Immature natural killer cell (primary cell): ENCODE results near the gene PKD1L1. TPM values are rescaled to one million over a fixed set of nuclear protein-coding genes. Genes with fewer than 3 reads are reported as not detected.
"Not testable (repeated sequence)": the region's sequence is repeated elsewhere in the genome, so short reads cannot be mapped to it uniquely, and the experiment has no call there.

ENCODE experiments used
- DNase-seq, 3 donors: peaks; one replicate each; pipeline ENCODE4 v3.0.0; 2022; ENCODE audit warnings: mixed read lengths in 1 of 3
- H3K27ac Mint-ChIP-seq, 6 donors: one replicate each; pipeline ENCODE4 v1.8.0; 2020; ENCODE audit warnings: mixed read lengths in 6 of 6, mild to moderate bottlenecking in 5 of 6, inconsistent platforms in 4 of 6, moderate library complexity in 3 of 6
- H3K27me3 Mint-ChIP-seq, 3 donors: one replicate each; pipeline ENCODE4 v1.8.0; 2020 to 2021; ENCODE audit warnings: low read depth in 3 of 3, mild to moderate bottlenecking in 3 of 3, mixed read lengths in 3 of 3, moderate library complexity in 3 of 3, inconsistent platforms in 1 of 3
- H3K36me3 Mint-ChIP-seq, 3 donors: one replicate each; pipeline ENCODE4 v1.8.0; 2020; ENCODE audit warnings: mixed read lengths in 3 of 3, inconsistent platforms in 2 of 3, mild to moderate bottlenecking in 2 of 3
- H3K4me1 Mint-ChIP-seq, 2 donors: one replicate each; pipeline ENCODE4 v1.8.0; 2020; ENCODE audit warnings: inconsistent platforms in 2 of 2, mild to moderate bottlenecking in 2 of 2, mixed read lengths in 2 of 2, moderate library complexity in 1 of 2
- H3K4me3 Mint-ChIP-seq, 5 donors: one replicate each; pipeline ENCODE4 v1.8.0; 2020; ENCODE audit warnings: mild to moderate bottlenecking in 5 of 5, mixed read lengths in 5 of 5, inconsistent platforms in 3 of 5, moderate library complexity in 3 of 5
- H3K9me3 Mint-ChIP-seq, 6 donors: one replicate each; pipeline ENCODE4 v1.8.0; 2020; ENCODE audit warnings: mild to moderate bottlenecking in 6 of 6, mixed read lengths in 6 of 6, inconsistent platforms in 4 of 6, moderate library complexity in 3 of 6
- polyA plus RNA-seq, 3 donors: library from polyadenylated mRNA; unstranded; fragments of 300-500 nt; fragmentation: Illumina TruSeq; gene quantifications; one replicate each; pipeline ENCODE4 v1.2.3, GENCODE V29; 2021

The PKD1L1 gene
- polyA plus RNA-seq, 3 donors from 2014 or later = 0.03 TPM; not detected in 2

- Mint-ChIP-seq H3K9me3 (no peaks in the 10 kb centered on the region), H3K36me3 (no peaks in the 10 kb centered on the region), H3K4me1 (no peaks in the 10 kb centered on the region), H3K4me3 (no peak overlapping the region), H3K27me3 (peaks cover 0 to 5% (median 1%) of the 10 kb centered on the region in 3 donors), H3K27ac (no peak overlapping the region)
- DNase-seq = no peak
These were observed 186.1 kb downstream of the PKD1L1 start for GRCh38 chr7:47762207-47762606.

GRCh38 chr7:47759056-47759706 is 189.1 kb downstream of the PKD1L1 start:
- peaks cover 0 to 13% (median 3%) of the 10 kb centered on the region in 3 donors for H3K27me3 Mint-ChIP-seq
- no peaks in the 10 kb centered on the region for H3K36me3 Mint-ChIP-seq
- DNase-seq = no peak
- H3K4me3 Mint-ChIP-seq = no peak overlapping the region
- H3K27ac Mint-ChIP-seq = no peak overlapping the region
- H3K4me1 Mint-ChIP-seq = no peaks in the 10 kb centered on the region
- no peaks in the 10 kb centered on the region for H3K9me3 Mint-ChIP-seq

- Mint-ChIP-seq H3K27me3 (peaks cover 0 to 18% (median 3%) of the 10 kb centered on the region in 3 donors), H3K27ac (no peak overlapping the region)
These were observed 189.7 kb downstream of the PKD1L1 start for GRCh38 chr7:47758546-47758945.

GRCh38 chr7:47757921-47758411 is 190.3 kb downstream of the PKD1L1 start:
- Mint-ChIP-seq H3K9me3 (no peaks in the 10 kb centered on the region), H3K4me1 (no peaks in the 10 kb centered on the region), H3K4me3 (no peak overlapping the region), H3K36me3 (no peaks in the 10 kb centered on the region), H3K27ac (no peak overlapping the region), H3K27me3 (peaks cover 3 to 20% (median 3%) of the 10 kb centered on the region in 3 donors)
- DNase-seq = no peak

More at GRCh38 chr7:47758546-47758945, 189.7 kb downstream of the PKD1L1 start:
- no peaks in the 10 kb centered on the region for H3K4me1 Mint-ChIP-seq
- H3K9me3 Mint-ChIP-seq = no peaks in the 10 kb centered on the region
- no peaks in the 10 kb centered on the region for H3K36me3 Mint-ChIP-seq
- no peak for DNase-seq
- H3K4me3 Mint-ChIP-seq = no peak overlapping the region

GRCh38 chr7:47756636-47757035 is 191.6 kb downstream of the PKD1L1 start:
- Mint-ChIP-seq H3K9me3 (no peaks in the 10 kb centered on the region), H3K36me3 (no peaks in the 10 kb centered on the region), H3K27me3 (peaks cover 1 to 18% (median 3%) of the 10 kb centered on the region in 3 donors), H3K4me1 (no peaks in the 10 kb centered on the region), H3K4me3 (no peak overlapping the region), H3K27ac (no peak overlapping the region)
- DNase-seq = no peak

- no peak for DNase-seq
- Mint-ChIP-seq H3K4me1 (peaks cover 0 to 9% of the 10 kb centered on the region in 2 donors), H3K27me3 (peaks cover 3 to 18% (median 3%) of the 10 kb centered on the region in 3 donors), H3K36me3 (no peaks in the 10 kb centered on the region), H3K9me3 (no peaks in the 10 kb centered on the region), H3K4me3 (no peak overlapping the region), H3K27ac (no peak overlapping the region)
These were observed 193.0 kb downstream of the PKD1L1 start for GRCh38 chr7:47755248-47755647.

- H3K27ac Mint-ChIP-seq, H3K4me3 Mint-ChIP-seq, DNase-seq, H3K36me3 Mint-ChIP-seq, H3K4me1 Mint-ChIP-seq, H3K9me3 Mint-ChIP-seq: not testable (repeated sequence)
- H3K27me3 Mint-ChIP-seq = peaks cover 3 to 16% (median 3%) of the 10 kb centered on the region in 3 donors
These were observed 196.5 kb downstream of the PKD1L1 start for GRCh38 chr7:47751724-47752123.

- Mint-ChIP-seq H3K4me3 (no peak overlapping the region), H3K4me1 (peaks cover 0 to 9% of the 10 kb centered on the region in 2 donors)
- no peak for DNase-seq
These were observed 197.2 kb downstream of the PKD1L1 start for GRCh38 chr7:47751043-47751442.

GRCh38 chr7:47748041-47748440 is 200.2 kb downstream of the PKD1L1 start:
- Mint-ChIP-seq H3K36me3 (no peaks in the 10 kb centered on the region), H3K4me1 (peaks cover 0 to 9% of the 10 kb centered on the region in 2 donors), H3K9me3 (no peaks in the 10 kb centered on the region), H3K27me3 (peaks cover 2 to 7% (median 3%) of the 10 kb centered on the region in 3 donors), H3K27ac (no peak overlapping the region), H3K4me3 (no peak overlapping the region)
- DNase-seq = no peak

More at GRCh38 chr7:47751043-47751442, 197.2 kb downstream of the PKD1L1 start:
- H3K27me3 Mint-ChIP-seq = peaks cover 3 to 16% (median 3%) of the 10 kb centered on the region in 3 donors
- H3K9me3 Mint-ChIP-seq = no peaks in the 10 kb centered on the region
- H3K36me3 Mint-ChIP-seq = no peaks in the 10 kb centered on the region
- no peak overlapping the region for H3K27ac Mint-ChIP-seq

- DNase-seq = no peak
- H3K9me3 Mint-ChIP-seq = no peaks in the 10 kb centered on the region
- H3K4me1 Mint-ChIP-seq = peaks cover 0 to 9% of the 10 kb centered on the region in 2 donors
- H3K27ac Mint-ChIP-seq = no peak overlapping the region
- H3K4me3 Mint-ChIP-seq = no peak overlapping the region
- H3K27me3 Mint-ChIP-seq = peaks cover 2 to 7% (median 3%) of the 10 kb centered on the region in 3 donors
- H3K36me3 Mint-ChIP-seq = no peaks in the 10 kb centered on the region
These were observed 201.1 kb downstream of the PKD1L1 start for GRCh38 chr7:47747160-47747559.

- Mint-ChIP-seq H3K4me1 (peaks cover 0 to 9% of the 10 kb centered on the region in 2 donors), H3K9me3 (no peaks in the 10 kb centered on the region), H3K36me3 (no peaks in the 10 kb centered on the region), H3K27ac (no peak overlapping the region), H3K4me3 (no peak overlapping the region), H3K27me3 (peaks cover 1 to 9% (median 3%) of the 10 kb centered on the region in 3 donors)
- DNase-seq = no peak
These were observed 201.8 kb downstream of the PKD1L1 start for GRCh38 chr7:47746468-47746867.

- H3K4me3 Mint-ChIP-seq = no peak overlapping the region
- no peaks in the 10 kb centered on the region for H3K9me3 Mint-ChIP-seq
- no peaks in the 10 kb centered on the region for H3K36me3 Mint-ChIP-seq
- H3K4me1 Mint-ChIP-seq = no peaks in the 10 kb centered on the region
- H3K27ac Mint-ChIP-seq = no peak overlapping the region
- H3K27me3 Mint-ChIP-seq = peaks cover 0 to 9% (median 6%) of the 10 kb centered on the region in 3 donors
- DNase-seq = no peak
These were observed 203.4 kb downstream of the PKD1L1 start for GRCh38 chr7:47744883-47745282.

GRCh38 chr7:47743965-47744591 is 204.2 kb downstream of the PKD1L1 start:
- H3K4me1 Mint-ChIP-seq = peaks cover 0 to 3% of the 10 kb centered on the region in 2 donors
- H3K36me3 Mint-ChIP-seq = no peaks in the 10 kb centered on the region
- H3K27ac Mint-ChIP-seq = no peak overlapping the region
- DNase-seq = no peak
- H3K4me3 Mint-ChIP-seq = no peak overlapping the region
- H3K9me3 Mint-ChIP-seq = no peaks in the 10 kb centered on the region
- peaks cover 0 to 9% (median 6%) of the 10 kb centered on the region in 3 donors for H3K27me3 Mint-ChIP-seq

GRCh38 chr7:47741984-47742383 is 206.3 kb downstream of the PKD1L1 start:
- no peak for DNase-seq
- peaks cover 0 to 14% of the 10 kb centered on the region in 2 donors for H3K4me1 Mint-ChIP-seq
- no peaks in the 10 kb centered on the region for H3K36me3 Mint-ChIP-seq
- H3K9me3 Mint-ChIP-seq = no peaks in the 10 kb centered on the region
- no peak overlapping the region for H3K4me3 Mint-ChIP-seq
- no peak overlapping the region for H3K27ac Mint-ChIP-seq
- peaks cover 0 to 14% (median 6%) of the 10 kb centered on the region in 3 donors for H3K27me3 Mint-ChIP-seq
